Liver (tissue), 3 donors: Measurements from ENCODE around the gene S100A2.

ENCODE experiments used
- ATF3 ChIP-seq: IDR thresholded peaks from 2 replicates; pipeline ENCODE4 v1.6.1; 2016; ENCODE audit warnings: antibody characterized with exemption
- CTCF ChIP-seq: fragments of 150-350 bp; IDR thresholded peaks from 2 replicates; pipeline ENCODE4 v1.5.1; 2017; ENCODE audit warnings: improper control_type of control experiment, low read depth, low read length; ENCODE audit not compliant: missing input control
- EGR1 ChIP-seq, 2 donors: IDR thresholded peaks; 2 replicates each; pipeline ENCODE4 v1.6.1; 2016 to 2018; ENCODE audit warnings: antibody characterized with exemption in 2 of 2, low read depth in 2 of 2
- FOXA1 ChIP-seq: IDR thresholded peaks from 2 replicates; pipeline ENCODE4 v1.6.1; 2016; ENCODE audit warnings: antibody characterized with exemption
- HNF4G ChIP-seq: IDR thresholded peaks from 2 replicates; pipeline ENCODE4 v1.6.1; 2016; ENCODE audit warnings: antibody characterized with exemption
- JUND ChIP-seq, 2 donors: IDR thresholded peaks; 2 replicates each; pipeline ENCODE4 v1.6.1; 2016; ENCODE audit warnings: antibody characterized with exemption in 2 of 2
- RAD21 ChIP-seq, 2 donors: IDR thresholded peaks; 2 replicates each; pipeline ENCODE4 v1.6.1; 2016; ENCODE audit warnings: antibody characterized with exemption in 2 of 2, mild to moderate bottlenecking in 2 of 2
- REST ChIP-seq: IDR thresholded peaks from 2 replicates; pipeline ENCODE4 v1.6.1; 2016; ENCODE audit warnings: antibody characterized with exemption, mild to moderate bottlenecking
- SP1 ChIP-seq: IDR thresholded peaks from 2 replicates; pipeline ENCODE4 v1.6.1; 2018; ENCODE audit warnings: antibody characterized with exemption, mild to moderate bottlenecking
- ZBTB33 ChIP-seq: IDR thresholded peaks from 2 replicates; pipeline ENCODE4 v1.6.1; 2016; ENCODE audit warnings: antibody characterized with exemption
- donor health status: healthy.
- donor health status: healthy.

- no peak for TF ChIP-seq CTCF
- no peak for TF ChIP-seq REST
- no peak for TF ChIP-seq RAD21 (IDR thresholded peaks at IDR 0.05)
- no peak for TF ChIP-seq SP1
- TF ChIP-seq JUND (IDR thresholded peaks at IDR 0.05) = no peak
- TF ChIP-seq ZBTB33 = no peak
- TF ChIP-seq EGR1 (IDR thresholded peaks at IDR 0.05; ENCODE audit: low read depth in 2 of 2) = no peak
- TF ChIP-seq HNF4G = no peak
- no peak for TF ChIP-seq FOXA1
- TF ChIP-seq ATF3 = no peak
These were observed 18.7 kb downstream of the S100A2 start for GRCh38 chr1:153546796-153547559.
